HEK293 (cell line): Measurements from ENCODE around the gene RPS18.

Experiments
- HOXC10 ChIP-seq: sonication (generic); formaldehyde crosslinking; IDR thresholded peaks from 2 replicates; pipeline ENCODE4 v1.8.1; 2023; ENCODE audit warnings: mild to moderate bottlenecking, missing genetic modification reagents
- KLF10 ChIP-seq: fragments of 450-650 bp; IDR thresholded peaks from 2 replicates; pipeline ENCODE4 v1.5.1; 2018; ENCODE audit warnings: missing biosample characterization, mild to moderate bottlenecking, missing genetic modification characterization
- KLF16 ChIP-seq: fragments of 450-650 bp; formaldehyde crosslinking; IDR thresholded peaks from 2 replicates; pipeline ENCODE4 v1.5.1; 2017; ENCODE audit warnings: missing biosample characterization, missing genetic modification characterization
- KLF7 ChIP-seq: fragments of 450-650 bp; formaldehyde crosslinking; IDR thresholded peaks from 2 replicates; pipeline ENCODE4 v1.5.1; 2016; ENCODE audit warnings: missing biosample characterization, missing genetic modification characterization, borderline replicate concordance
- KLF8 ChIP-seq: fragments of 450-650 bp; formaldehyde crosslinking; IDR thresholded peaks from 2 replicates; pipeline ENCODE4 v1.5.1; 2016; ENCODE audit warnings: missing biosample characterization, missing genetic modification characterization
- KLF9 ChIP-seq: fragments of 450-650 bp; formaldehyde crosslinking; IDR thresholded peaks from 2 replicates; pipeline ENCODE4 v1.5.1; 2016; ENCODE audit warnings: missing biosample characterization, missing genetic modification characterization, low read depth
- OSR2 ChIP-seq: fragments of 450-650 bp; formaldehyde crosslinking; IDR thresholded peaks from 2 replicates; pipeline ENCODE4 v1.5.1; 2016; ENCODE audit warnings: missing biosample characterization, missing genetic modification characterization
- PRDM1 ChIP-seq: fragments of 450-650 bp; formaldehyde crosslinking; IDR thresholded peaks from 2 replicates; pipeline ENCODE4; 2016; ENCODE audit warnings: missing biosample characterization, missing genetic modification characterization
- WT1 ChIP-seq: fragments of 450-650 bp; formaldehyde crosslinking; IDR thresholded peaks from 2 replicates; pipeline ENCODE4 v1.5.1; 2016; ENCODE audit warnings: missing biosample characterization, missing genetic modification characterization
- ZEB2 ChIP-seq: fragments of 450-650 bp; formaldehyde crosslinking; IDR thresholded peaks from 2 replicates; pipeline ENCODE4 v1.5.1; 2016; ENCODE audit warnings: missing biosample characterization, missing genetic modification characterization
- ZNF274 ChIP-seq, 2 experiments: fragments of 200-500 bp in 1 of 2; fragments of 450-650 bp in 1 of 2; sonication (Bioruptor generic) in 1 of 2; formaldehyde crosslinking in 1 of 2; IDR thresholded peaks; 2 replicates each; pipeline versions ENCODE4 v1.5.1 to v1.6.1; 2014 to 2016; ENCODE audit warnings: borderline replicate concordance in 1 of 2, inconsistent platforms in 1 of 2, low read length in 1 of 2, missing biosample characterization in 1 of 2, missing genetic modification characterization in 1 of 2
- ZNF350 ChIP-seq: fragments of 450-650 bp; formaldehyde crosslinking; IDR thresholded peaks from 2 replicates; pipeline ENCODE4 v1.5.0; 2017; ENCODE audit warnings: missing biosample characterization, mild to moderate bottlenecking, missing genetic modification characterization
- ZNF48 ChIP-seq: fragments of 450-650 bp; formaldehyde crosslinking; IDR thresholded peaks from 2 replicates; pipeline ENCODE4 v1.5.1; 2016; ENCODE audit warnings: missing biosample characterization, missing genetic modification characterization
- ZNF596 ChIP-seq: fragments of 450-650 bp; IDR thresholded peaks from 2 replicates; pipeline ENCODE4 v1.5.0; 2018; ENCODE audit warnings: missing biosample characterization, mild to moderate bottlenecking, missing genetic modification characterization, moderate library complexity
- ZNF621 ChIP-seq: fragments of 450-650 bp; formaldehyde crosslinking; IDR thresholded peaks from 2 replicates; pipeline ENCODE4 v1.5.1; 2017; ENCODE audit warnings: missing biosample characterization, missing genetic modification characterization
- ZNF677 ChIP-seq: fragments of 450-650 bp; IDR thresholded peaks from 2 replicates; pipeline ENCODE4 v1.5.0; 2018; ENCODE audit warnings: missing biosample characterization, mild to moderate bottlenecking, missing genetic modification characterization, moderate library complexity
- ZNF777 ChIP-seq: fragments of 450-650 bp; formaldehyde crosslinking; IDR thresholded peaks from 2 replicates; pipeline ENCODE4 v1.5.1; 2017; ENCODE audit warnings: missing biosample characterization, missing genetic modification characterization, borderline replicate concordance
- ZNF791 ChIP-seq: fragments of 450-650 bp; formaldehyde crosslinking; IDR thresholded peaks from 2 replicates; pipeline ENCODE4 v1.5.1; 2016; ENCODE audit warnings: missing biosample characterization, missing genetic modification characterization
- ZNF830 ChIP-seq: fragments of 450-650 bp; IDR thresholded peaks from 2 replicates; pipeline ENCODE4 v1.5.0; 2018; ENCODE audit warnings: missing biosample characterization, missing genetic modification characterization, low read depth, mild to moderate bottlenecking, moderate library complexity
- ZNF837 ChIP-seq: fragments of 450-650 bp; formaldehyde crosslinking; IDR thresholded peaks from 2 replicates; pipeline ENCODE4 v1.5.1; 2016; ENCODE audit warnings: missing biosample characterization, missing genetic modification characterization
- ZXDB ChIP-seq: fragments of 450-650 bp; formaldehyde crosslinking; IDR thresholded peaks from 2 replicates; pipeline ENCODE4 v1.5.1; 2016; ENCODE audit warnings: missing biosample characterization, missing genetic modification characterization
- TF ChIP-seq, protein P1 (sequence below): fragments of 450-650 bp; formaldehyde crosslinking; IDR thresholded peaks from 2 replicates; pipeline ENCODE4 v1.5.1; 2016; ENCODE audit warnings: missing biosample characterization, missing genetic modification characterization
- TF ChIP-seq, protein P2 (sequence below): fragments of 450-650 bp; formaldehyde crosslinking; IDR thresholded peaks from 2 replicates; pipeline ENCODE4 v1.5.1; 2017; ENCODE audit warnings: missing biosample characterization, missing genetic modification characterization
- TF ChIP-seq, protein P3 (sequence below): fragments of 450-650 bp; formaldehyde crosslinking; conservative IDR thresholded peaks from 2 replicates; pipeline ENCODE4 v1.5.1; 2016; ENCODE audit warnings: low read depth, missing biosample characterization, missing genetic modification characterization
- TF ChIP-seq, protein P4 (sequence below): fragments of 450-650 bp; formaldehyde crosslinking; IDR thresholded peaks from 2 replicates; pipeline ENCODE4 v1.5.1; 2016; ENCODE audit warnings: missing biosample characterization, missing genetic modification characterization, borderline replicate concordance
- TF ChIP-seq, protein P5 (sequence below): fragments of 450-650 bp; formaldehyde crosslinking; IDR thresholded peaks from 2 replicates; pipeline ENCODE4 v1.5.1; 2017; ENCODE audit warnings: missing biosample characterization, missing genetic modification characterization
- TF ChIP-seq, protein P6 (sequence below): fragments of 450-650 bp; IDR thresholded peaks from 2 replicates; pipeline ENCODE4 v1.5.1; 2018; ENCODE audit warnings: missing biosample characterization, mild to moderate bottlenecking, missing genetic modification characterization

Gene RPS18

DNA sequence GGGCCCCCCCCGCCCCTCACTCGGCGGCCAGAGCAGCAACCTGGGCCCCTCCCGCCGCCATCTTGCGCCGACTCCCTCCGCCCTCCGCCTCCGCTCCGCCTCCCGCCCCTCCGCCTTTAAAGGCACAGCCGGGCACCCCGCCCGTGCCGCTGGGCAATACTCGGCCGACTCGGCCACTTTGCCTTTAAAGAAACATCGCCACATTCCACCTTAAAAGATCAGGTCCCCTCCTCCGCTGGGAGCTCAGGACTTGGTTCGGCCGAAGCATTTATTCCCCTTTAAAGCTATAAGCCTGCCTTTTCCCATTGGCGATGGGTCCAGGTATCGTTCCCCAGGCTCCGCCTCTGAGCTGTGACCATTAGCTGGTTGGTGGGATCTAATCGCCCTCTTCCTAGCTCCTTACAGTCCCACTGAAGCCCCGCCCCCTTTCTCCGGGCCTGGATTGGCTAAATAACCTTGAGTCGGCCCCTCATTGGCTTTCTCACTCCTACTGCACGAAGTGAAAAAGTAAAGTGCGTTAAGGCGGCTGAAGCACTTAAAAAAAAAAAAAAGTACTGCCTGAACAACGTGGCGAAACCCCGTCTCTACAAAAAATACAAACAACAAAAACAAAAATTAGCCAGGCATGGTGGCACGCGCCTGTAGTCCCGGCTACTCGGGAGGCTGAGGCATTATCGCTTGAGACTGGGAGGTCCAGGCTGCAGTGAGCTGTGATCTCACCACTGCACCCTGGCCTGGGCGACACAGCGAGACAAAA lies 46.0 kb downstream of the RPS18 start, which contains the start of gene ZBTB22 (continued):
- TF ChIP-seq, protein P1, sequence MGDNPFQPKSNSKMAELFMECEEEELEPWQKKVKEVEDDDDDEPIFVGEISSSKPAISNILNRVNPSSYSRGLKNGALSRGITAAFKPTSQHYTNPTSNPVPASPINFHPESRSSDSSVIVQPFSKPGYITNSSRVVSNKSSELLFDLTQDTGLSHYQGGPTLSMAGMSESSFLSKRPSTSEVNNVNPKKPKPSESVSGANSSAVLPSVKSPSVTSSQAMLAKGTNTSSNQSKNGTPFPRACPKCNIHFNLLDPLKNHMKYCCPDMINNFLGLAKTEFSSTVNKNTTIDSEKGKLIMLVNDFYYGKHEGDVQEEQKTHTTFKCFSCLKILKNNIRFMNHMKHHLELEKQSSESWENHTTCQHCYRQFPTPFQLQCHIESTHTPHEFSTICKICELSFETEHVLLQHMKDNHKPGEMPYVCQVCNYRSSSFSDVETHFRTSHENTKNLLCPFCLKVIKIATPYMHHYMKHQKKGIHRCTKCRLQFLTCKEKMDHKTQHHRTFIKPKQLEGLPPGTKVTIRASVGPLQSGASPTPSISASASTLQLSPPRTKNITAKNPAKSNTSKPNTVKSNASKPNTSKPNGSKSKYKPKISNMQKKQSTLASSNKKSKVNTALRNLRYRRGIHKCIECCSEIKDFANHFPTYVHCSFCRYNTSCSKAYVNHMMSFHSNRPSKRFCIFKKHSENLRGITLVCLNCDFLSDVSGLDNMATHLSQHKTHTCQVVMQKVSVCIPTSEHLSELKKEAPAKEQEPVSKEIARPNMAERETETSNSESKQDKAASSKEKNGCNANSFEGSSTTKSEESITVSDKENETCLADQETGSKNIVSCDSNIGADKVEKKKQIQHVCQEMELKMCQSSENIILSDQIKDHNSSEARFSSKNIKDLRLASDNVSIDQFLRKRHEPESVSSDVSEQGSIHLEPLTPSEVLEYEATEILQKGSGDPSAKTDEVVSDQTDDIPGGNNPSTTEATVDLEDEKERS = 0 out of 2 replicates have a peak, but pooled peaks have one; percentile 58
- TF ChIP-seq KLF7 (tag by site-specific recombination) = peak; percentile 46; the same call in 1 of the 2 replicates
- peak; percentile 33 for TF ChIP-seq PRDM1 (tag by site-specific recombination)
- TF ChIP-seq ZEB2 = peak; percentile 71; the same call in 1 of the 2 replicates
- TF ChIP-seq, protein P2, sequence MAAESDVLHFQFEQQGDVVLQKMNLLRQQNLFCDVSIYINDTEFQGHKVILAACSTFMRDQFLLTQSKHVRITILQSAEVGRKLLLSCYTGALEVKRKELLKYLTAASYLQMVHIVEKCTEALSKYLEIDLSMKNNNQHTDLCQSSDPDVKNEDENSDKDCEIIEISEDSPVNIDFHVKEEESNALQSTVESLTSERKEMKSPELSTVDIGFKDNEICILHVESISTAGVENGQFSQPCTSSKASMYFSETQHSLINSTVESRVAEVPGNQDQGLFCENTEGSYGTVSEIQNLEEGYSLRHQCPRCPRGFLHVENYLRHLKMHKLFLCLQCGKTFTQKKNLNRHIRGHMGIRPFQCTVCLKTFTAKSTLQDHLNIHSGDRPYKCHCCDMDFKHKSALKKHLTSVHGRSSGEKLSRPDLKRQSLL (tag by site-specific recombination) = no peak
- TF ChIP-seq KLF8 (tag by site-specific recombination) = peak; percentile 98
- TF ChIP-seq ZNF777 (tag by site-specific recombination) = no peak
- TF ChIP-seq KLF9 (tag by site-specific recombination) = peak; percentile 52
- TF ChIP-seq, protein P3, sequence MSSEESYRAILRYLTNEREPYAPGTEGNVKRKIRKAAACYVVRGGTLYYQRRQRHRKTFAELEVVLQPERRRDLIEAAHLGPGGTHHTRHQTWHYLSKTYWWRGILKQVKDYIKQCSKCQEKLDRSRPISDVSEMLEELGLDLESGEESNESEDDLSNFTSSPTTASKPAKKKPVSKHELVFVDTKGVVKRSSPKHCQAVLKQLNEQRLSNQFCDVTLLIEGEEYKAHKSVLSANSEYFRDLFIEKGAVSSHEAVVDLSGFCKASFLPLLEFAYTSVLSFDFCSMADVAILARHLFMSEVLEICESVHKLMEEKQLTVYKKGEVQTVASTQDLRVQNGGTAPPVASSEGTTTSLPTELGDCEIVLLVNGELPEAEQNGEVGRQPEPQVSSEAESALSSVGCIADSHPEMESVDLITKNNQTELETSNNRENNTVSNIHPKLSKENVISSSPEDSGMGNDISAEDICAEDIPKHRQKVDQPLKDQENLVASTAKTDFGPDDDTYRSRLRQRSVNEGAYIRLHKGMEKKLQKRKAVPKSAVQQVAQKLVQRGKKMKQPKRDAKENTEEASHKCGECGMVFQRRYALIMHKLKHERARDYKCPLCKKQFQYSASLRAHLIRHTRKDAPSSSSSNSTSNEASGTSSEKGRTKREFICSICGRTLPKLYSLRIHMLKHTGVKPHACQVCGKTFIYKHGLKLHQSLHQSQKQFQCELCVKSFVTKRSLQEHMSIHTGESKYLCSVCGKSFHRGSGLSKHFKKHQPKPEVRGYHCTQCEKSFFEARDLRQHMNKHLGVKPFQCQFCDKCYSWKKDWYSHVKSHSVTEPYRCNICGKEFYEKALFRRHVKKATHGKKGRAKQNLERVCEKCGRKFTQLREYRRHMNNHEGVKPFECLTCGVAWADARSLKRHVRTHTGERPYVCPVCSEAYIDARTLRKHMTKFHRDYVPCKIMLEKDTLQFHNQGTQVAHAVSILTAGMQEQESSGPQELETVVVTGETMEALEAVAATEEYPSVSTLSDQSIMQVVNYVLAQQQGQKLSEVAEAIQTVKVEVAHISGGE (tag by site-specific recombination) = no peak
- TF ChIP-seq ZNF350 (tag by site-specific recombination) = no peak
- TF ChIP-seq ZNF830 (tag by site-specific recombination) = no peak
- no peak for TF ChIP-seq ZNF837 (tag by site-specific recombination)
- TF ChIP-seq KLF16 = no peak
- TF ChIP-seq, protein P4, sequence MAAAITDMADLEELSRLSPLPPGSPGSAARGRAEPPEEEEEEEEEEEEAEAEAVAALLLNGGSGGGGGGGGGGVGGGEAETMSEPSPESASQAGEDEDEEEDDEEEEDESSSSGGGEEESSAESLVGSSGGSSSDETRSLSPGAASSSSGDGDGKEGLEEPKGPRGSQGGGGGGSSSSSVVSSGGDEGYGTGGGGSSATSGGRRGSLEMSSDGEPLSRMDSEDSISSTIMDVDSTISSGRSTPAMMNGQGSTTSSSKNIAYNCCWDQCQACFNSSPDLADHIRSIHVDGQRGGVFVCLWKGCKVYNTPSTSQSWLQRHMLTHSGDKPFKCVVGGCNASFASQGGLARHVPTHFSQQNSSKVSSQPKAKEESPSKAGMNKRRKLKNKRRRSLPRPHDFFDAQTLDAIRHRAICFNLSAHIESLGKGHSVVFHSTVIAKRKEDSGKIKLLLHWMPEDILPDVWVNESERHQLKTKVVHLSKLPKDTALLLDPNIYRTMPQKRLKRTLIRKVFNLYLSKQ (tag by site-specific recombination) = no peak
- TF ChIP-seq OSR2 (tag by site-specific recombination) = no peak; the same call in none of the 2 replicates
- TF ChIP-seq ZNF48 (tag by site-specific recombination) = no peak
- TF ChIP-seq ZNF677 (tag by site-specific recombination) = no peak
- TF ChIP-seq HOXC10 (CRISPR knock-in tag) = no peak
- no peak for TF ChIP-seq ZNF621
- TF ChIP-seq, protein P5, sequence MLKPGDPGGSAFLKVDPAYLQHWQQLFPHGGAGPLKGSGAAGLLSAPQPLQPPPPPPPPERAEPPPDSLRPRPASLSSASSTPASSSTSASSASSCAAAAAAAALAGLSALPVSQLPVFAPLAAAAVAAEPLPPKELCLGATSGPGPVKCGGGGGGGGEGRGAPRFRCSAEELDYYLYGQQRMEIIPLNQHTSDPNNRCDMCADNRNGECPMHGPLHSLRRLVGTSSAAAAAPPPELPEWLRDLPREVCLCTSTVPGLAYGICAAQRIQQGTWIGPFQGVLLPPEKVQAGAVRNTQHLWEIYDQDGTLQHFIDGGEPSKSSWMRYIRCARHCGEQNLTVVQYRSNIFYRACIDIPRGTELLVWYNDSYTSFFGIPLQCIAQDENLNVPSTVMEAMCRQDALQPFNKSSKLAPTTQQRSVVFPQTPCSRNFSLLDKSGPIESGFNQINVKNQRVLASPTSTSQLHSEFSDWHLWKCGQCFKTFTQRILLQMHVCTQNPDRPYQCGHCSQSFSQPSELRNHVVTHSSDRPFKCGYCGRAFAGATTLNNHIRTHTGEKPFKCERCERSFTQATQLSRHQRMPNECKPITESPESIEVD = 0 out of 2 replicates have a peak, but pooled peaks have one; percentile 15
- TF ChIP-seq ZXDB = peak; percentile 71
- TF ChIP-seq ZNF791 = no peak
- TF ChIP-seq, protein P6, sequence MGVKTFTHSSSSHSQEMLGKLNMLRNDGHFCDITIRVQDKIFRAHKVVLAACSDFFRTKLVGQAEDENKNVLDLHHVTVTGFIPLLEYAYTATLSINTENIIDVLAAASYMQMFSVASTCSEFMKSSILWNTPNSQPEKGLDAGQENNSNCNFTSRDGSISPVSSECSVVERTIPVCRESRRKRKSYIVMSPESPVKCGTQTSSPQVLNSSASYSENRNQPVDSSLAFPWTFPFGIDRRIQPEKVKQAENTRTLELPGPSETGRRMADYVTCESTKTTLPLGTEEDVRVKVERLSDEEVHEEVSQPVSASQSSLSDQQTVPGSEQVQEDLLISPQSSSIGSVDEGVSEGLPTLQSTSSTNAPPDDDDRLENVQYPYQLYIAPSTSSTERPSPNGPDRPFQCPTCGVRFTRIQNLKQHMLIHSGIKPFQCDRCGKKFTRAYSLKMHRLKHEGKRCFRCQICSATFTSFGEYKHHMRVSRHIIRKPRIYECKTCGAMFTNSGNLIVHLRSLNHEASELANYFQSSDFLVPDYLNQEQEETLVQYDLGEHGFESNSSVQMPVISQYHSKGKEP (tag by site-specific recombination) = no peak
- no peak for TF ChIP-seq ZNF596 (tag by site-specific recombination)
- TF ChIP-seq KLF10 = peak; percentile 78
- no peak for TF ChIP-seq ZNF274 (IDR thresholded peaks at IDR 0.05; ENCODE audit: low read length)
- TF ChIP-seq ZNF274 (tag by site-specific recombination; IDR thresholded peaks at IDR 0.05; ENCODE audit: borderline replicate concordance) = no peak
- no peak; the same call in 1 of the 2 replicates for TF ChIP-seq WT1 (tag by site-specific recombination)
